Endodermal cell (in vitro differentiated cells): ENCODE data around the gene PAQR7. TPM values are rescaled to one million over a fixed set of nuclear protein-coding genes. Genes with fewer than 3 reads are reported as not detected.
A peak's percentile ranks its signal among the peaks of the same experiment; 100 is the strongest.

Experiments
- DNase-seq: peaks from one replicate; pipeline ENCODE4 v3.0.0-alpha.2; 2017
- H3K27ac ChIP-seq: 2 replicates; pipeline ENCODE4 v1.5.1; 2013; ENCODE audit warnings: mild to moderate bottlenecking, low read depth, low read length, moderate library complexity
- H3K27me3 ChIP-seq: 2 replicates; pipeline ENCODE4 v1.6.1; 2013; ENCODE audit warnings: mild to moderate bottlenecking, low read length, moderate library complexity; ENCODE audit not compliant: insufficient read depth, control insufficient read depth, poor library complexity, severe bottlenecking
- H3K36me3 ChIP-seq: 2 replicates; pipeline ENCODE4 v1.7.0; 2013; ENCODE audit warnings: mild to moderate bottlenecking, low read length, moderate library complexity; ENCODE audit not compliant: control insufficient read depth, insufficient read depth
- H3K4me1 ChIP-seq: one replicate; pipeline ENCODE4 v1.7.0; 2013; ENCODE audit warnings: low read length; ENCODE audit not compliant: control insufficient read depth, insufficient read depth
- H3K4me3 ChIP-seq: 2 replicates; pipeline ENCODE4 v1.5.1; 2013; ENCODE audit warnings: mild to moderate bottlenecking, low read length, moderate library complexity
- H3K9ac ChIP-seq: 2 replicates; pipeline ENCODE4 v1.6.1; 2013; ENCODE audit warnings: mild to moderate bottlenecking, low read length, moderate library complexity; ENCODE audit not compliant: poor library complexity, severe bottlenecking; ENCODE audit errors: extremely low read depth
- H3K9me3 ChIP-seq: 2 replicates; pipeline ENCODE4 v1.6.1; 2013; ENCODE audit warnings: mild to moderate bottlenecking, low read length, moderate library complexity; ENCODE audit not compliant: control insufficient read depth
- H3K27ac Mint-ChIP-seq: 2 replicates; pipeline ENCODE4 v1.8.0; 2020; ENCODE audit warnings: mixed read lengths
- H3K27me3 Mint-ChIP-seq: 2 replicates; pipeline ENCODE4 v1.8.0; 2021; ENCODE audit warnings: mild to moderate bottlenecking, mixed read lengths; ENCODE audit not compliant: insufficient read depth
- H3K36me3 Mint-ChIP-seq: 2 replicates; pipeline ENCODE4 v1.8.0; 2020; ENCODE audit warnings: low read depth, mixed read lengths
- H3K4me1 Mint-ChIP-seq: 2 replicates; pipeline ENCODE4 v1.8.0; 2020; ENCODE audit warnings: mixed read lengths
- H3K4me3 Mint-ChIP-seq: 2 replicates; pipeline ENCODE4 v1.8.0; 2020; ENCODE audit warnings: mild to moderate bottlenecking, moderate library complexity, mixed read lengths
- H3K9me3 Mint-ChIP-seq: 2 replicates; pipeline ENCODE4 v1.8.0; 2020; ENCODE audit warnings: mild to moderate bottlenecking, mixed read lengths
- WGBS, 2 experiments: methylation state at CpG; one replicate each; pipeline versions ENCODE4 v1.1.5 to v1.1.7; 2013; ENCODE audit warnings: missing lambda C conversion rate in 2 of 2, mixed read lengths in 1 of 2; ENCODE audit not compliant: insufficient coverage in 1 of 2, insufficient read length in 1 of 2; 5-methylcytosine and 5-hydroxymethylcytosine counted together
- total RNA-seq, 2 donors: library from RNA; stranded (reverse); fragmentation: NEBNext Ultra II Directional in 1 of 2; extraction: Animal tissue kit (Norgen Biotek cat#: 25700) in 1 of 2; gene quantifications; 2 replicates in 1 of 2; 3 replicates in 1 of 2; pipeline ENCODE4 v1.2.1, GENCODE V29; 2021
- TF ChIP-seq, protein P1 (sequence below): fragments of 200-600 bp; sonication (generic); conservative IDR thresholded peaks from 2 replicates; pipeline ENCODE4 v1.5.0; 2021; ENCODE audit warnings: antibody characterized with exemption, mild to moderate bottlenecking

Gene PAQR7
- total RNA-seq, 2 donors from 2014 or later = 11.7 to 15.0 TPM

DNA sequence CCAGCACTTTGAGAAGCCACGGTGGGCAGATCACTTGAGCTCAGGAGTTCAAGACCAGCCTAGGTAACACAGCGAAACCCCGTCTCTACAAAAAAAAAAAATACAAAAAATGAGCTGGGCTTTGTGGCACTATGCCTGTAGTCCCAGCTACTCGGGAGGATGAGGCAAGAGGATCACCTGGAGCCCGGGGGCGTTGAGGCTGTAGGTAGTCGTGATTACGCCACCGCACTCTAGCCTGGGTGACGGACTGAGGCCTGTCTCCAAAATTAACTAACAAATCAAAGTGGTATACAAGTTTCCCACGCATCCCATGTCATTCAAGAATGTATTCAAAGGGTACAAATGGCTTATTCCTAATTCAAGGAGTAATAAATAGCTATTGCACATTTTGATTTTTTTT, 18.7 kb downstream of the PAQR7 start:
- no peak for DNase-seq
- H3K27ac Mint-ChIP-seq = peak overlapping the region; percentile 75
- no peaks in the 10 kb centered on the region for H3K9me3 Mint-ChIP-seq
- H3K4me1 ChIP-seq = no peaks in the 10 kb centered on the region
- 87 to 92% methylated on average over 8 to 11 of the region's 11 CpGs for WGBS, 2 experiments
- H3K4me3 Mint-ChIP-seq = no peak overlapping the region
- no peak overlapping the region for H3K4me3 ChIP-seq
- H3K9me3 ChIP-seq = no peaks in the 10 kb centered on the region
- no peak overlapping the region for H3K9ac ChIP-seq
- no peaks in the 10 kb centered on the region for H3K27me3 ChIP-seq
- peaks cover 10% of the 10 kb centered on the region for H3K36me3 Mint-ChIP-seq
- peaks cover 16% of the 10 kb centered on the region for H3K4me1 Mint-ChIP-seq
- H3K27me3 Mint-ChIP-seq = no peaks in the 10 kb centered on the region
- no peaks in the 10 kb centered on the region for H3K36me3 ChIP-seq
- no peak overlapping the region for H3K27ac ChIP-seq
- TF ChIP-seq, protein P1, sequence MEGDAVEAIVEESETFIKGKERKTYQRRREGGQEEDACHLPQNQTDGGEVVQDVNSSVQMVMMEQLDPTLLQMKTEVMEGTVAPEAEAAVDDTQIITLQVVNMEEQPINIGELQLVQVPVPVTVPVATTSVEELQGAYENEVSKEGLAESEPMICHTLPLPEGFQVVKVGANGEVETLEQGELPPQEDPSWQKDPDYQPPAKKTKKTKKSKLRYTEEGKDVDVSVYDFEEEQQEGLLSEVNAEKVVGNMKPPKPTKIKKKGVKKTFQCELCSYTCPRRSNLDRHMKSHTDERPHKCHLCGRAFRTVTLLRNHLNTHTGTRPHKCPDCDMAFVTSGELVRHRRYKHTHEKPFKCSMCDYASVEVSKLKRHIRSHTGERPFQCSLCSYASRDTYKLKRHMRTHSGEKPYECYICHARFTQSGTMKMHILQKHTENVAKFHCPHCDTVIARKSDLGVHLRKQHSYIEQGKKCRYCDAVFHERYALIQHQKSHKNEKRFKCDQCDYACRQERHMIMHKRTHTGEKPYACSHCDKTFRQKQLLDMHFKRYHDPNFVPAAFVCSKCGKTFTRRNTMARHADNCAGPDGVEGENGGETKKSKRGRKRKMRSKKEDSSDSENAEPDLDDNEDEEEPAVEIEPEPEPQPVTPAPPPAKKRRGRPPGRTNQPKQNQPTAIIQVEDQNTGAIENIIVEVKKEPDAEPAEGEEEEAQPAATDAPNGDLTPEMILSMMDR = no peak

DNA sequence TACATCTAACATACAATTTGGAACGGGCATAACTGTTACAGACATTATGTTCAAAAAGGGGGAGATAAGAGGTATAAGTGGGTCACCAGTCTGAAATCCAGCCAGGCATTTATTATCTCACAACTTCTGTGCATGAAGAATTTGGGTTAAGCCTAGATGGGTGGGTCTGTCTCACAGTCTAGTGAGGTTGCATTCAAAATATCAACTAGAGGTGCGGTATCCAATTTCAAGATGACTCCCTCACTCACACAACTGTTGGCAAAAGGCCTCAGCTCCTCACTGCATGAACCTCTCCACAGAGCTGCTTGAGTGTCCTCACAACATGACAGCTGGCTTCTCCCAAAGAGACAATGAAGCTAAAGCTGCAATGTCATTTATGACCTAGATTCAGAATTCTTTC, 21.0 kb downstream of the PAQR7 start:
- Mint-ChIP-seq H3K36me3 (peaks cover 8% of the 10 kb centered on the region), H3K4me3 (no peak overlapping the region), H3K27ac (no peak overlapping the region), H3K27me3 (no peaks in the 10 kb centered on the region), H3K9me3 (no peaks in the 10 kb centered on the region), H3K4me1 (peaks cover 11% of the 10 kb centered on the region)
- Histone ChIP-seq H3K27ac (no peak overlapping the region), H3K27me3 (no peaks in the 10 kb centered on the region), H3K9ac (no peak overlapping the region), H3K4me1 (no peaks in the 10 kb centered on the region), H3K36me3 (no peaks in the 10 kb centered on the region), H3K9me3 (peaks cover 6% of the 10 kb centered on the region), H3K4me3 (no peak overlapping the region)
- WGBS, 2 experiments = 98 to 100% methylated on average over 1 to 2 of the region's 2 CpGs
- TF ChIP-seq, protein P1 = no peak
- no peak for DNase-seq

DNA sequence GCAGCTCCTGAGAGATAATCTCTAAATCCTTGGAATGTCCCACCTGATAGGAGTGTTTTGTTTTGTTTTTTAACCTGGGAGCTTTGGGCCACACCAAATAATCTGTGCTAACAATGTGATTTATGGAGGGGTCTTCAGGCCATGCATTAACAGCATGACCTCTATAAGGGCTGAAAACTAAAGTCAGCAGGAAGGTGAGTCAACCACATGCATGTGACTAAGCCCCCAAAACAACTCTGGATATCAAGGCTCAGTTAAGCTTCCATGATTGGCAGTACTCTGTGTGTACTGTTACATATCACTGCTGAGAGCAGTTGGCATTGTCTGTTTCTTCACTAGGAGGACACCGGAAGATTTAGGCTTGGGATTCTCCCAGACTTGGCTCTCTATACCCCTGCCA, 27.0 kb downstream of the PAQR7 start:
- TF ChIP-seq, protein P1 = no peak
- peaks cover 37% of the 10 kb centered on the region for H3K4me1 Mint-ChIP-seq
- DNase-seq = peak; percentile 69
- 29 to 34% methylated on average over 1 of the region's 1 CpG for WGBS, 2 experiments
- H3K9me3 Mint-ChIP-seq = no peaks in the 10 kb centered on the region
- H3K27me3 ChIP-seq = no peaks in the 10 kb centered on the region
- H3K4me3 Mint-ChIP-seq = peak overlapping the region; percentile 20
- peaks cover 5% of the 10 kb centered on the region for H3K36me3 Mint-ChIP-seq
- no peaks in the 10 kb centered on the region for H3K36me3 ChIP-seq
- no peaks in the 10 kb centered on the region for H3K27me3 Mint-ChIP-seq
- H3K9me3 ChIP-seq = peaks cover 6% of the 10 kb centered on the region
- H3K27ac ChIP-seq = peak overlapping the region; percentile 73
- peak overlapping the region; percentile 72 for H3K4me3 ChIP-seq
- H3K27ac Mint-ChIP-seq = peak overlapping the region; percentile 96
- H3K4me1 ChIP-seq = peaks cover 9% of the 10 kb centered on the region
- H3K9ac ChIP-seq = peak overlapping the region; percentile 70
